ENCODE data around the gene SNX25. TPM values are rescaled to one million over a fixed set of nuclear protein-coding genes. Genes with fewer than 3 reads are reported as not detected.
"Not testable (repeated sequence)": the region's sequence is repeated elsewhere in the genome, so short reads cannot be mapped to it uniquely, and the experiment has no call there.

The SNX25 gene
- total RNA-seq, 1 experiment from 2014 or later: 12.5 TPM

DNA sequence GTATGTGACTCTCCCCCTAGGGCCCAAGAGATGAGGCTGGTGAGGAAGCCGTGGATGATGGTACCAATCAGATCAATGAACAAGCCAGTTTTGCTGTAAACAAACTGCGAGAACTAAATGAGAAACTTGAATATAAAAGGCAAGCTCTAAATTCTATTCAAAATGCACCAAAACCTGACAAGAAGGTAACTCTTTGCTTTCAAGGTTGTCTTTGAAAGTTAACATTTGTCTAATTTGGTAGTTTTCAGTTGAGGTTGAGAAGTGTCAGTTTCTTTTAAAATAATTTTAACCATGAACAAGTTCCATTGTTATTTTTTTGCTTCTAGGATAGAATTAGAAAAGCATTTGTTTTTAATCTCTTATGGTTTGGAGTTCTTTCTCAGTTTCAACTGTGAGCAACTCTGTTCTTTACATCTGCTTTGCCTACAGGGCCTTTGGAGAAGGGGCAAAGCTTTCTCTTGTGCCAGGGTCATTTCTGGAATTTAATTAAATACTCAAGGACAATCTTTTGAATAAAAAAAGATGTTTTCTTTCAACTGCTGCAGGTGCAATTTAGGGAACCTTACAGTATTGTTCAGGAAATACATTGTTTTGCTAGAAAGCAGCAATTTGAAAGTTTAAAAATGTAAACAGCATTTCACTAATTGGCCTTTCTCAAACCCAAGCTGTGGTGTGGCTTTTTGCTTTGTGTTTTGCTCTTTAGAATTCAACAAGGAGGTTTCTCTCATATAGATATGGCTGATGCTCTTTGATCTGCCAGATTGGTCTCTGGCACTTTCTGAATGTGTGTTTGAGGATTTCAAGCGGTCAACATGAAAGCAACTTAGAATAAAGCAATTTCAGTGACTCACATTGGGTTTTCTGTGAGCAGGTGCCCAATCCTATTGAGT, 123.4 kb downstream of the SNX25 start:
- no peak for DNase-seq (ENCODE audit: extremely low read depth, low read depth)

DNA sequence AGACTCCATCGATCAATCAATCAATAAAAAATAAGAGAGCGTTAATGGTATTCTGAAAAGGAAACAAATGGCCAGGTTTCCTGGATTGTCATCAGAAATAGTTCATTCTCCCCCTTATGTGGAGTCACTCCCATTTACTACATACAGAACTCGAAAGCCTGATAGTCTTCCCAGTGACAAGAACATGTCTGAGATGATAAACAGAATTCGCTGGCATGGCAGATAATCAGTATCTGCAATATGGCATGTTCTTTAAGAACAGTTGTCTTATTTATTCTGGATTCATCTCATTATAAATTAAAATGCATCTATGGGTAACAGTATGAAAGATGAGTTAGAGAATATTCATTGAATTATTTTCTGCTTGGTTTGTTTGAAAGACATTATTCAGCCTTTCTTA, 124.9 kb downstream of the SNX25 start:
- DNase-seq (ENCODE audit: extremely low read depth, low read depth): no peak

DNA sequence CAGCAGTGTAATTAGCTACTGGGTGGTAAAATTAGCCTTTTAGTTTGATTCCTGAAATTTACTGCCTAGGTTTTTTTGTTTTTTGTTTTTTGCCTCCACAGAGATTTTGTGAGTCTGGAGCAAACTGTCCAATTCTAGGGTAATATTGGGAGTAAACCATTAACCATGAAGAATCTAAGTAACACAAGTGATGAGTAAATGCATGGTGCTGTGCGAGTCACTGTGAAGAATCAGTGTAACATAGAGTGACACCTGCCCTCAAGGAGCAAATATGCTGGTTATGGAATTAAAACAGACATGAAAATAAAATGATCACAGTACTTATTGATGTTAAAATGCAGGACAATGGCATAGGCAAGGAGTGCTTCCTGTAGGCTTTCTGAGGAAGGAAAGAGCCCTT, 126.2 kb downstream of the SNX25 start:
- DNase-seq (ENCODE audit: extremely low read depth, low read depth): no peak

DNA sequence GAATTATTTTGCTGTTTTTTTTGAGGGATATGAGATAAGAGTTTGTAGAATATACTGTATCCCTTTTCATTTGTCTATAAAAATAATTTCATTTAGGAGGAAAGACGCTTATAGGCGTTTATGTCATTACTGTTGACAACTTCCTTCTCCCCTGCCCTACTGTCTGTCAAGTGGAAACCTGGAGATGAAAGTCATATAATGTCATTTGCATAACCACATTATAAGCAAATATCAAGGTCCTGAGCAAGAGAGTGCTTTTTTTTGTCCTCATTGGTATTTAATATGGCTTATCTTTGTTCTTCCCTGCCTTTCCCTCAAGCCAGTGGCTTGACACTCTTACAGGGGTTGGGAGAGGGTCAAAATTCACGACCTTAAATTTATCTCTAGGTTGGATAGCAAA, 130.5 kb downstream of the SNX25 start:
- no peak for DNase-seq (ENCODE audit: extremely low read depth, low read depth)

DNA sequence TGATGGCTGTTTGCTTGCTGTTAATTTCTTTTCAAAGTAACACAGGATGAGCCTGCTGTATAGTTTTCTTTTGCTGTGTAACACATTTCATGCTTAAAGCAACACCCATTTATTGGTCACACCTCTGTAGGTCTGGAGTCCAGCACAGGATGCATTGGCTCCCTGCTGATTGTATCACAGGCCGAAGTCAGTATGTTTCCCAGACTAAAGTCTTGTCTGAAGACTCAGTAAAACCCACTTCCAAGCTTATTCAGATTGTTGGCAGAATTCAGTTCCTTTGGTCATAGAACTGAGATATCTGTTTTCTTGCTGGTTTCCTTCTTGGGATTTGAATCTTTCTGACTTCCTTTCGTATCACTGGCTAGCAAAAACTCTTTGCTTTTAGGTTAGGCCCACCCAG, 132.0 kb downstream of the SNX25 start:
- DNase-seq (ENCODE audit: extremely low read depth, low read depth): no peak

DNA sequence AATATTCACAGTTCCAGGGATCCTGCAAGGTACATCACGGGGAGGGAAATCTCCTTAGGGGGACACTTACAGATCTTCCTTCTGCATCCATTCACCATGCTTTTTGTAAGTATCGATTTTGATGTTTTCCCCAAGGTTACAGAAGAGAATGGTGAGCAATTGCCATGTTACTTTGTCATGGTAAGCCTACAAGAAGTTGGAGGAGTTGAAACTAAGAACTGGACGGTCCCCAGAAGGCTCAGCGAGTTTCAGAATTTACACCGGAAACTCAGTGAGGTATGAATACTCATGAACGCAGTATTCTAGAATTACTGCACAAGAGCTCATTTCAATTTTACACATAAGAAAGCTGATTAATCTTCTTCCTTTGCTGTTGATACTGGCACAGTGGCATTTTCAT, 132.4 kb downstream of the SNX25 start:
- no peak for DNase-seq (ENCODE audit: extremely low read depth, low read depth)

DNA sequence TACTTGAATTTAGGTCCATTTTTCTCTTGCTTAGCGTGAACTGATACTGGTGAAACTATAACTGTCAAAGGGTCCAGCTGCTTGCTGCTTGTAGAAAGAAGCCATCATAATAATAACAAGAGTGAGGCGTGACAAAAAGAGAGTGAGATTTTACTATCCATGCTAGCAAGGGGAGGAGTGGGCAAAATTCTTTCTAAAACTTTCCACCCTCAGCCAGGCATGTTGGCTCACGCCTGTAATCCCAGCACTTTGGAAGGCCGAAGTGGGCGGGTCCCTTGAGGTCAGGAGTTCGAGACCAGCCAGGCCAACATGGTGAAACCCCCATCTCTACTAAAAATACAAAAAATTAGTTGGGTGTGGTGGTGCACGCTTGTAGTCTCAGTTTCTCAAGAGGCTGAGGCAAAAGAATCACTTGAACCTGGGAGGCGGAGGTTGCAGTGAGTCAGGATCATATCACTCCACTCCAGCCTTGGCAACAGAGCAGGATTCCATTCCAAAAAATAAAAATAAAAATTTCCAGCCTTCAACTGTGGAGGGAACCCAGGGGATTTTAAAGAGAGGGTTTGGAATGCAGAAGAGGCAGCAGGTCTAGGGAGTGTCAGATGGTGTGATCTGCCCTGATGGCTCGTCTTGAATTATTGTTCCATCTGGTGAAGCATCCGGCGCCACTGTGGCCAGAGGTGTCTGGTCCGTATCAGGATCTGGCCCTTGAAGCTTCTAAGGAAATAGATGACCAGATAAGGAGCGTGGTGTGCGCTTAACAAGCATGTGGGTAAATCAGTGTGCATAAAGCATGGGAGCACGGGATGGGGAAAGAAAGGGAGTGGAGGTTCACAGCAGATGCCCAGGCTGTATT, 134.6 kb downstream of the SNX25 start:
- no peak for DNase-seq (ENCODE audit: extremely low read depth, low read depth)

DNA sequence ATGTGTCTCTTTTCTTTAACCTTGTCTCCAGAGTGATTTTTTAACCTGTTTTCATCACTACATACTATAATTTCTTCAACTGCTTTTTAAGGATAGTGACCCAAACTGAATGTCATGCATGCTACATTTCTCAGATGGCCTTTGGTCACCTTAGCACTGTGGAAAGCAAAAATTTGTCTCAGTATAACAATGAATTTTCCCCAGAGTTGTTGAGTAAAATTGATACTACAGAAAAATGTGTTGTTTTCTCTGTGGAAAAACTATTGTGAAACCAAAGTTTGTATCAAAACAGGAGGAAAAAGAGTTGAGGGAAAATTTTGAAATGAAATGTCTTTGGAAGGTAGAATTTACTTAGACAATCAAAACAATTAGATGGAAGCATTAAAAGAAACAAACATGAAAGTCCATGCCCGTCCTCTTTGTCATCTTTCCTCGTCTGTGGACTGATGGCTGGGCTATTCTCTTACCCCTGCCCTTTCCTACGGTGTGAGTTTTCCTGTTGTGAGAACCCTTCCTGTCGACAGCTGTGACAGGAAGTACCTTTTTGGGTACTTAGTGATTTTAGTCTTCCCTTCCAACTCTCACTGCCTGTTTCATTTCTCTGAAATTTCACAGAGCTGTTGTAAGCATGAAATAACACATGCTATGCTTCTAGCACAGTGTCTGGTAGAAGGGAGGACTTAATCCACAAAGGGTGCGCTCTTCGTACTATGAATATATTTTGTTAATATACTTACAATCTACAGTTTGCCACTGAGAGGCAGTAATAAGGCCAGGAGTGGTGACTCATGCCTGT, 135.5 kb downstream of the SNX25 start:
- DNase-seq (ENCODE audit: extremely low read depth, low read depth): no peak

DNA sequence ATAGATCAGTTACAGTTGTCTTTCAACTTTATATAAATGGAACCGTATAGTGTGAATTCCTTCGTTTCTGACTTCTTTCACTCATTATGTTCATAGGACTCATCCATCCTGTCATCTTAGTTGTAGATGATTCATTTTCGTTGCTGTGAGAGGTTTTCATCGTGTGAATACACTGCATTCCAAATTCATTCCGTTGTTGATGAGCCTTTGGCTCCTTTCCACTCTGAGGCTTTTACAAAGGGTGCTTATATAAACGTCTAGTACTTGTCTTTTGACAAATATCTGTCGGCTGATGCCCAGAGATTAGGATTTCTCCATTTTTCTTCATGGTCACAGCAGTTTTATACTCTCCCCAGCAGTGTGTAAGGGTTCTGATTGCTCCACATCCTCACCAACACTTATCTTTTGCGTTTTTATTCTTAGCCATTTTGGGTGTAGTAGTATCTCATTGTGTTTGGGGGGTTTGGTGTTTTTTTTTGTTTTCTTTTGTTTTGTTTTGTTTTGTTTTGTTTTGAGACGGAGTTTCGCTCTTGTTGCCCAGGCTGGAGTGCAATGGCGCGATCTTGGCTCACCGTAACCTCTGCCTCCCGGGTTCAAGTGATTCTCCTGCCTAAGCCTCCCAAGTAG, 137.7 kb downstream of the SNX25 start:
- DNase-seq (ENCODE audit: extremely low read depth, low read depth): no peak

DNA sequence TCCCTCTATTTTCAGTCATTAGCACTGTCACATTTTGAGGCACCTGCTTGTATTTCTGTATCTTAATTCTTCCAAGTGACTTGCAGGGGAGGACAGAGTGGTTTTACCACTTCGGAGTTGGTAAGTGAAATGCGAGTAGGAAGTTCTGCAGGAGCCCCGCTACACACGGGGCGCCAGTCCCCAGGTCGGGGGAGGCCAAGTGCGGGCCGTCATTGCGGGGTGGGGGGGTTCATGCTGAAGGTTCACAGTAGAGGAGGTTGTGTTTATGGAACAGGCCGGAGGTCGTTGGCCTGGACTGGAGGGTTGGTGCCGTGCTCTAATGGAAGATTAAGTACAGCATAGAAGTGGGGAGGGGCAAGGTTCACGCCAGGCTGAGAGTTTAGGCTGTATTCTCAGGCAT, 142.3 kb downstream of the SNX25 start:
- no peak for DNase-seq (ENCODE audit: extremely low read depth, low read depth)

DNA sequence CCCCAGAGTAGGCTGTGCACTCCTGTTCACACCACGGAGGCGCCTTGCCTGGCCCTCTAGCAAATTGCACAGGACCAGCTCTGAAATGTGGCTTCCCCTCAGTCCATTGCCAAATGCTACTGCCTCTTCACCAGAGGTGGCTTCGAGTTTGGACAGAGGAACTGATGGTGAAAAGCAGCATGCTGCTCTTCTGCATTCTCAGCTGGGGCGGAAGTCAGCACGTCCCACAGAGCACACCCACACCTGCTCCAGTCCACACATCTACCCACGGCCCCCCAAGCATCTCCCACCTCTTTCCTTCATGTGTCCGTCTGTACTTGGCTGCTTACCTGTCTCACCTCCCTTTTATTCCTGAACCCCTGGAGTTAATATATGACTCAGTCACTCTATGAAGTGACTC, 142.8 kb downstream of the SNX25 start:
- no peak for DNase-seq (ENCODE audit: extremely low read depth, low read depth)

DNA sequence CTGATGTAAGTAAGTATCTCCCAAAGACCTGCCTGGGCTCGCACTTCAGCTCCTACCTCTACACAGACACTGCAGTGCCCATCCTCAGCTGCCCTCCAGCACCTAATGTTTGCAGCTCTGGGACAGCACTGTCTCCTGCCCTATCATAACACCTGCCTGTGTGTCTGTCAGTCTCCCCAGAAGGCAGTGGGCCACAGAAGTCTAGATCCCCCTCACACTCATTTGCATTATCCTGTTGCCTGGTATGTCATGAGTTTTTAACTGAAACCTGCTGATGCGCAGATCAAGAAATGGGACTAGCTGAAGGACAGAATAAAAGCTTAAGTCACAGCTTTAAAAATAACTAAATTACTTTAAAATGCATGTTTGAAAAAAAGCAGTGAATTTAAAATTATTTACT, 143.3 kb downstream of the SNX25 start:
- DNase-seq (ENCODE audit: extremely low read depth, low read depth): no peak

DNA sequence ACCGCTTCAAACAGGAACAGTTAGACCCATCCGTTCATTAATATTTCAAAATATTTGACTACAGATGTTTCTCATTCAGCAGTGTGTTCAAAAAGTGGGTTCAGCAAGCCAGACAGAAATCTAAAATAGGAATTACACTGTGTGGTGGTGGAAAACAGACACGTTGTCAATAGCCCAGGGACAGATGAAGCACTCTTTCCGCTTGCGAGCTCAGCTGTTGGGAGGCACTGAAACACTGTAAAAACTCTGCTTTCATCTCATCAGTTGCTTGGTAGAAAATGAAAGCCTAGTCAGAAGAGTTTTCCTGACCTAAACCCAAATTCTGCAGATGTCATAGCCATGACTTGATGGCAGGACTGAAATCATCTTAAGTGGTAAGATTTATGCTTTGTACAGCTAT, 147.8 kb downstream of the SNX25 start:
- DNase-seq (ENCODE audit: extremely low read depth, low read depth): no peak

DNA sequence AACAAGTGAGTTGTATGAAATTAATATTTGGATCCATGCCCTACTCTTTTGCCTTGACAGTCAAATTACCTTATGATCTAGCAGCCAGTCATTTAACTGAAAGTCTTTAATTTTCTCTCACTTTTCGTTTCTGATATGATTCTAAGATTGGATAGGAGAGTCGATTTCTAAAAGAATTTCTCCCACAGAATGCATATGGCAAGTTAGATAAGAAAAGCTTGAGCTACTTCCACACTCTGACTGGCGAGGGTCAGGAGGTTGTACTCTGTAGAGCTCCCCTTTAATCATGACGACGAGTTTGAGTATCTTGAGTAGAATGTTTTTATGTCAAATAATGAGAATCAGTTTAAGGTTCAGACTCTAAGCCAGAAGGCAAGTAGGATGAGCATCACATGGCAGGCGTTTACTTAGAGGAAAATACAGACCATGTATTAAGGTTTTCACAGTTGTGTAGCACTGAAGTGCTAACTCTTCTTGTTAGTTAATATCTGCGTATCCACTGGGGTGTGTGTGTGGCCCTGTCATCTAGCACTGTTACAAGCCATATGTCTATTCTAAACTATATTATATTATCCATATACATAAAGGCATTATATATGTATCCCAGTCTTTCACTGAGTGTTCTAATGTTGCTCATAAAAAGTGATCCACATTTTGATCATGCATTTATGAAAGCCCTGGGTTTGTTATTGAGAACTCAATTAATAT, 148.5 kb downstream of the SNX25 start:
- DNase-seq (ENCODE audit: extremely low read depth, low read depth): no peak

DNA sequence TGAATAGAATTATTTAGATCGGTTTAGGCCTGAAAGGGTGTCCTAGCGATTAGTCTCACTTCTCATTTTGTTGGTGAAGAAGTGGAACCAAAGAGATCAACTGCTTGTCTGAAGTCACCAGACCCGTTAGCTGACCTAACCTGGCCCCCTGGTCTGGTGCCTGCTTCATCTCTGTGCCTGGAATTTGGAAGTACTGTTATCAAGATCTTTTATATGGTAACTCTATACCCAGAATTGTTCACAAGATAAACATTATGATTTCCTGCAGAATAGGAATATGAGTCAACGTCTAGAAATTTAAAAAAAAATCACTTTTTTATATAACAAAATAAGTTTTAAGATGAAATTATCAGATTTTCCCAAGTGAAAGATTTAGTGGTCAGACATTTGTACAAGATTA, 149.1 kb downstream of the SNX25 start:
- no peak for DNase-seq (ENCODE audit: extremely low read depth, low read depth)

DNA sequence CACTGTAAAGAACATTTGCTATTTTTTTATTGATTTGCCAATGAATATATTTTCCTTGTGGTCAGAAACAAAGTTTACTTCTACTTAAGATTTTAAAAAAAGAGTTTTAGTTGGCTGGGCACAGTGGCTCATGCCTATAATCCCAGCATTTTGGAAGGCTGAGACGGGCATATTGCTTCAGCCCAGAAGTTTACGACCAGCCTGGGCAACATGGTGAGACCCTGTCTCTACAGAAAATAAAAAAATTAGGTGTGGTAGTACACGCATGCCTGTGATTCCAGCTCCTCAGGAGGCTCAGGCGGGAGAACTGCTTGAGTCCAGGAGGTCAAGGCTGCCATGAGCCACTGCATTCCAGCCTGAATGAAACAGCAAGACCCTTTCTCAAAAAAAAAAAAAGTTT, 149.6 kb downstream of the SNX25 start:
- no peak for DNase-seq (ENCODE audit: extremely low read depth, low read depth)

DNA sequence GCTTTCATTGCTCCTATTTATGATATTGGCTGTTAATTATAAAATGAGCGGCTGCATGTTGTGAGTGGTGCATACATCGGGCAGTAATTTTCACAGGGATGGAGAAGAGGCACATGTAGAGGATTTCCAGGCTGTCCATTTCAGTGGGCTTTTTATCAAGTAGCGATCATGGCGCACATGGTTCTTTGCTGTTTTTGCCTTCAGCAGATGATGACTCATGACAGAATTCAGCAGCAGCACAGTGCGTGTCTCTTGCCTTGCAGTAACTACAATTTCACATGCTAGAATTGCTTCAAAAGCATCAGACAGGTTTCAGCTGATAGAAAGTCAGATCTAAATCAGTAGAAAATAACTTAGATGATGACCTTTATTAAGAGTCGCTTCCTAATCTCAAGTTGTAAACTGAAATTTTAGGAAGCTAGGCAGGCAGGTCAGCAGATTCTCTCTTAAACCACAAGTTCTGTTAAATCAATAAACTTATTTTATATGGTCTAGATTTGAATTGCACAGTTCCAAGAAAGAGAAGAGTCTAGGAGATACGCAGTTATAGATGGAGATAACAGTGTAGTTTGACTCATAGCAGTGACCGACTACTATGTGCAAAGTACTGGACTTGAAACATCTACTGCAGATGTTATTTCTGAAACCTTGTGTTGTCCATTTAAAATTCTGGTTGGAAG, 150.5 kb downstream of the SNX25 start:
- DNase-seq (ENCODE audit: extremely low read depth, low read depth): no peak

DNA sequence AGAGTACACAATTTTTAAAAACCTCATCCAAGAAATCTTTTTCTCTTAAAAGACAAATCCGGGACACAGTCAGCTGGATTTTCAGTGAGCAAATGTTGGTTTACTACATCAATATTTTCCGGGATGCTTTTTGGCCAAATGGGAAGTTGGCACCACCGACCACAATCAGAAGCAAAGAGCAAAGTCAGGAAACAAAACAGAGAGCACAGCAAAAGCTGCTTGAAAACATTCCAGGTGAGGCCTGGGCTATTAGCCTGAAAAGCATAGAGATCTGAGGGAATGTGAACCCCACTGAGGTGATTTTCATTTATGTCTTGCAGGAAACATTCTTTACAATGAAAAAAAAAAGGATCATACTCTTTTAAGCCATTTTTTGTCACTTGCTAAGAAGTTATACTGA, 152.5 kb downstream of the SNX25 start:
- no peak for DNase-seq (ENCODE audit: extremely low read depth, low read depth)

DNA sequence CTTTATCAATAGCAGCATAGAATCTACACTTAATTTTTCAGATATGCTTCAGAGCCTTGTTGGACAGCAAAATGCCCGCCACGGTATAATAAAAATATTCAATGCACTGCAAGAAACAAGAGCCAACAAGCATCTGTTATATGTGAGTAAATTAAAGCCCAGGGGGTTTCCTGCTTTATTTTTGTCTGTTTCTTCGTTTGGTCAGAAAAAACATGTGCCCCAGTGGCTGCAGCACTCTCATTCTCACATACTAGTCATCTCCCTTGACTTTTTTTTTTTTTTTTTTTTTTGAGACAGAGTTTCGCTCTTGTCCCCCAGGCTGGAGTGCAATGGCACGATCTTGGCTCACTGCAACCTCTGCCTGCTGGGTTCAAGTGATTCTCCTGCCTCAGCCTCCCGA, 153.2 kb downstream of the SNX25 start:
- DNase-seq (ENCODE audit: extremely low read depth, low read depth): not testable (repeated sequence)

All from NCI-H460 (cell line).